Measurements from ENCODE around the gene RASAL2. TPM values are rescaled to one million over a fixed set of nuclear protein-coding genes. Genes with fewer than 3 reads are reported as not detected.

Gene RASAL2
- total and polyA plus RNA-seq, 10 donors: 0.42 to 24.4 (median 14.6) TPM

- Histone ChIP-seq H3K9me3 (no peaks in the 10 kb centered on the region), H3K4me1 (no peaks in the 10 kb centered on the region), H3K36me3 (no peaks in the 10 kb centered on the region), H3K27ac (no peak overlapping the region), H3K4me3 (no peak overlapping the region), H3K27me3 (replicated peaks in 1 of 7) (no peaks in the 10 kb centered on the region)
- intact Hi-C loops (cut with DNase I; ENCODE audit: low total_unique reads): no loop called here
- TF ChIP-seq CTCF (IDR thresholded peaks at IDR 0.05 in 8 of 11, conservative IDR thresholded peaks at IDR 0.05 in 3 of 11) (no peak), POLR2A (IDR thresholded peaks at IDR 0.05) (no peak), POLR2AphosphoS5 (IDR thresholded peaks at IDR 0.05) (no peak)
- WGBS, 5 donors: 87 to 97% (median 93%) methylated on average over 4 of the region's 4 CpGs
- no peak for DNase-seq
Observed at GRCh38 chr1:178142806-178143205, 48.9 kb downstream of the RASAL2 start.

- H3K27me3 ChIP-seq (replicated peaks in 1 of 7): no peaks in the 10 kb centered on the region
- intact Hi-C loops (cut with DNase I; ENCODE audit: low total_unique reads): no loop called here
- H3K27ac ChIP-seq: no peak overlapping the region
- TF ChIP-seq POLR2AphosphoS5 (IDR thresholded peaks at IDR 0.05): no peak
- TF ChIP-seq CTCF (IDR thresholded peaks at IDR 0.05 in 8 of 11, conservative IDR thresholded peaks at IDR 0.05 in 3 of 11): no peak
- no peaks in the 10 kb centered on the region for H3K36me3 ChIP-seq
- no peaks in the 10 kb centered on the region for H3K4me1 ChIP-seq
- DNase-seq: no peak
- H3K4me3 ChIP-seq: no peak overlapping the region
- H3K9me3 ChIP-seq: no peaks in the 10 kb centered on the region
- WGBS, 5 donors: 57 to 70% (median 63%) methylated on average over 2 of the region's 2 CpGs
Observed at GRCh38 chr1:178143730-178144690, 50.1 kb downstream of the RASAL2 start.

GRCh38 chr1:178145605-178146004, 51.7 kb downstream of the RASAL2 start:
- H3K4me3 ChIP-seq: no peak overlapping the region
- intact Hi-C loops (cut with DNase I; ENCODE audit: low total_unique reads): no loop called here
- no peaks in the 10 kb centered on the region for H3K9me3 ChIP-seq
- no peak overlapping the region for H3K27ac ChIP-seq
- DNase-seq: no peak
- no peaks in the 10 kb centered on the region for H3K4me1 ChIP-seq
- 59 to 85% (median 71%) methylated on average over 1 of the region's 1 CpG for WGBS, 5 donors
- TF ChIP-seq POLR2A (IDR thresholded peaks at IDR 0.05) (no peak), CTCF (IDR thresholded peaks at IDR 0.05 in 8 of 11, conservative IDR thresholded peaks at IDR 0.05 in 3 of 11) (no peak), POLR2AphosphoS5 (IDR thresholded peaks at IDR 0.05) (no peak)
- no peaks in the 10 kb centered on the region for H3K36me3 ChIP-seq
- H3K27me3 ChIP-seq (replicated peaks in 1 of 7): no peaks in the 10 kb centered on the region

- no peak for DNase-seq
- no peaks in the 10 kb centered on the region for H3K36me3 ChIP-seq
- WGBS, 5 donors: 86 to 99% (median 93%) methylated on average over 2 of the region's 2 CpGs
- H3K9me3 ChIP-seq: no peaks in the 10 kb centered on the region
- H3K4me3 ChIP-seq: no peak overlapping the region
- intact Hi-C loops (cut with DNase I; ENCODE audit: low total_unique reads): no loop called here
- no peaks in the 10 kb centered on the region for H3K27me3 ChIP-seq (replicated peaks in 1 of 7)
- no peaks in the 10 kb centered on the region for H3K4me1 ChIP-seq
- no peak overlapping the region for H3K27ac ChIP-seq
- TF ChIP-seq POLR2A (IDR thresholded peaks at IDR 0.05): no peak
Observed at GRCh38 chr1:178146436-178146835, 52.5 kb downstream of the RASAL2 start.

Measured in spleen (tissue), 11 donors.